T-helper 9 cell (primary cell): ENCODE results near the gene CCDC12.

Experiments used
- DNase-seq: peaks from one replicate; pipeline ENCODE4 v3.0.0-alpha.2; 2020

The CCDC12 gene

GRCh38 chr3:46955157-46955556 is 21.4 kb downstream of the CCDC12 start:
- DNase-seq: no peak

DNA sequence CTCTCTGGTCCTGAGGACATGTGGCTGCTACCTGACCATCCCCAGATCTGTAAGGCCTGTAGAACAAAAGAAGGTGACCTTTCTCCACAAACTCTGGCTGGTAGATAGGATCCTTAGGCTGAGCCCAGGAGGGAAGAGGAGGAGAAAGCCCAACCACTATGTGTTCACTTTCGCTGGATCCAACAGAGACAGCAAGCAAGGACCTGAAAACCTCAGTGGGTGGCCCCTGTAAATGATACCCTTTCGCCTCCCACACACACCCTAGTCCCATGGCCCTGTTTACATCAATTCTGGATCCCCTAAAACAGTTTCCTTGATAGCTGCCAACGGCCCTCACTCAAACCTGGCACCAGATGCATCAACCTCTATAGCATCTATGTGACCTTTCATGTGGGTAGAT is 22.4 kb downstream of the CCDC12 start:
- no peak for DNase-seq

DNA sequence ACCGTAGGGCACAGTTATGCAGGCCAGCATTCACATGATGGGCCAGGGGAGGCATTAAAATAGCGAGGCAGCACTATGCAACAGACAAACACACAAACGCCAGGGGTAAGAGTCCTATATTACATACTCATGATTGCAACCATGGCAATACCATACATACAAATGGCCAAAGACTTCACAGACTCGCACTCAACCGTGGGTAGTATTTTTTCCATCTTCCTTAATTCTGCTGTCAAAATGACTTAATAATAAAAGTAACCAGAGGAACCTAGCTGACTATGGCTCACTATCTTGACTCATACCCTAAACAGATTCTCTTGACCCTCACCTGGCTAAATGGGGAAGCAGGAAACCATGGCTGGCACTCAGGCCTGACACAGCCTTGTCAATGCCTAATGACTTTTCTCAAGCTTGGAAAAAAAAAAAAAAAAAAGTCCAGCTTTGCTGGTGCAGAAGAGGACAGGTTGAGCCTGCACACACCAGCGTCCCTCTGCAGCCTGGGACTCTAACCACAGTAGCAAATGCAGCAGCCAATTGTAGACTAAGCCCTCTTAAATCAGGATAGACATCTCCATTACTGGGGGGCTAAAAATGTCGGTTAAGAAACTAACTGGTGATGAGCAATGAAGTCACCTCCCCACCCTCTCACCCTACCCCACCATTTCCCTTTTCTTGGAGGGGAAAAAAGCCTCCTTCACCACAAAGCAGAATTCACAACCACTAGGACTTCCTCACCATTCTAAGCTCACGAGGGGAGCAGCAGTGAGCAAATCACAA is 23.1 kb downstream of the CCDC12 start:
- DNase-seq: no peak

GRCh38 chr3:46952813-46953212 is 23.7 kb downstream of the CCDC12 start:
- DNase-seq: no peak

- no peak for DNase-seq
Measured at GRCh38 chr3:46950650-46951241, 25.8 kb downstream of the CCDC12 start.

DNA sequence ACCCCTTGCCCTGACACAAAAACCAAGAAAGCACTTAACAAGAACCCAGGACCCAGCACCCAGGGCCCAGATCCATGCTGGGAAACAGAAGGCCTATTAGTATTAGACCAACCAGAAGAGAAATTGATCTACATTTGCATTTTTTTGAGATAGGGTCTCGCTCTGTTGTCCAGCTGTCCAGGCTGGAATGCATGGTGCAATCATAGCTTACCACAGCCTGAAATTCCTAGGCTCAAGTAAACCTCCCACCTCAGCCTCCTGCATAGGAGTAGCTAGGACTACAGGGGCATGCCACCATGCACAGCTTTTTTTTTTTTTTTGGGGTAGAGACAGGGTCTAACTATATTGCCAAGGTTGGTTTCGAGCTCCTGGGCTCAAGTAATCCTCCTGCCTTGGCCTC is 26.4 kb downstream of the CCDC12 start:
- no peak for DNase-seq

DNA sequence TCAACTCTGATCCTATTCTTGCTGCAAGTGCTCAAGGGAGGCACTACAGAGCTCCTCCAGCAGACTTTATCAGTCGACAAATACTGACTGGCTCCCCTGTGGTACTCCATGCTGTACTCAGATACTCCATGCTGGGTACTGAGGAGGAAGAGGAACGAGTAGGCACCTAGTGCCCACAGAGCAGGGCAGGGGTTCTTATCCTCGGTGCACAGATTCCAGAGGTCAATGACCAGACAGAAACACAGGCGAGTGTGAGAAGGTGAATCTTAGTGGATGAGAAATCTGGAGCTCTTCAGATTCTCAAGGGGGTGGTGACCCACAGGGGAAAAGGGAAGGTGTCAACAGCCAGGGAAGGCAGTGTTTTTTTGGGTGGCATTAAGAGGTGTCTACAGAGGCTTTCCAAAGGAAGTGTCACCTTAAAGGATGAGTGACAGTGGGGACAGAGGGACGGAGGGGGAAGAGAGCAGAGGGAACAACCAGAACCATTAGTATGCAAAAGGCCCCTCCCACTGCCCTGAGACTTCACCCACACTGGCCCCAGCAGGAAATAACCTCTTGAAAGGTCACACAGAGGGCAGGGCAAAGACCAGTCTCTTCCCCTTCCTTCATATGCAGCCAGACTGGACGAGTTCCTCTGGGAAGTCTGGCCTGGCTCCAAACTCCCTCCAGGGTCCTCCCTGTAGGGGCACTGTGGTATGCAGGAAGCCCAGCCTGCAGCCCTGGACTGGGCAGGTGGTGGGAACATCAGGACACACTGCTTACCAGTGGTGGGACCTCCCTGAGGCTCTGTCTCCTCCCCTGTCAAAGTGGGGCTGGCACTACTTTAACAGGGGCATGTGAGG is 27.5 kb downstream of the CCDC12 start:
- no peak for DNase-seq

DNA sequence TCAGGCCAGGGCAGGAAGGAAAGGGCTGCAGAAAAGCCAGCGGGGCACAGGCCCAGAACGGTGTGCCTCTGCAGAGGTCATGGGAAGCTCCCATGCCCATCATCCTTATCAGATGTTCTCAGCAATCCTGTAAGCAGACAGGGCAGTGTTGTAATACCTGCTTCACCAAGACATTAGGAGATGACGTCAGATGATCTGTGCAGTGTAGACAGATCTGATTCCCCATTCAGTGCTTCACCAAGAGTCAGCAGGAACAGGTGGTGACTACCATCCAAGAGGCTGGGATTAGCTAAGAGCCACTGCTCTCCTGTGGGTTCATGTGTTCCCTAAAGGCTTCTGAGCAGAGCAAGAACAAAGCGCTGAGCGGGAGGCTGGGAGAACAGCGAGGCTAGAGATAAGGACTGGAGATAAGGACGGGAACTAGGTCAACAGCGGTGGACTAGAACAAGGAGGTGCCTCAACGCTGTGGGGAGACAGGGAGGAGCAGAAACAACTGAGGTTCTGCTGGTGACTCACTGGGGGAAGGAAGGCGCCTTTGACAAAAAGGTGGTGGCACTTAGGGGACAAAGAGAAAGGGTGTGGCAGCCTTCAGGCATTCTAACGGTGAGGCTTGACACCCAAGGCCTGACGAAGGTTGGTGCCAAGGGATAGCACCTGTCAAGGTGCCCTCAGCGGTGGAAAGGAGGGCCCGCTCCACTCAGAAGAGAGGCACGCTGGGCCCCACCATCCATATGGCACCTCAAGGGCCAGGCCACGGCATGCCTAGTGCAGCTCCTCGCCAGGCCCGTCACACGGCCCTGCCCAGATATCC is 28.4 kb downstream of the CCDC12 start:
- DNase-seq: peak; percentile 70

- no peak for DNase-seq
Measured at GRCh38 chr3:46947546-46947901, 29.0 kb downstream of the CCDC12 start.

DNA sequence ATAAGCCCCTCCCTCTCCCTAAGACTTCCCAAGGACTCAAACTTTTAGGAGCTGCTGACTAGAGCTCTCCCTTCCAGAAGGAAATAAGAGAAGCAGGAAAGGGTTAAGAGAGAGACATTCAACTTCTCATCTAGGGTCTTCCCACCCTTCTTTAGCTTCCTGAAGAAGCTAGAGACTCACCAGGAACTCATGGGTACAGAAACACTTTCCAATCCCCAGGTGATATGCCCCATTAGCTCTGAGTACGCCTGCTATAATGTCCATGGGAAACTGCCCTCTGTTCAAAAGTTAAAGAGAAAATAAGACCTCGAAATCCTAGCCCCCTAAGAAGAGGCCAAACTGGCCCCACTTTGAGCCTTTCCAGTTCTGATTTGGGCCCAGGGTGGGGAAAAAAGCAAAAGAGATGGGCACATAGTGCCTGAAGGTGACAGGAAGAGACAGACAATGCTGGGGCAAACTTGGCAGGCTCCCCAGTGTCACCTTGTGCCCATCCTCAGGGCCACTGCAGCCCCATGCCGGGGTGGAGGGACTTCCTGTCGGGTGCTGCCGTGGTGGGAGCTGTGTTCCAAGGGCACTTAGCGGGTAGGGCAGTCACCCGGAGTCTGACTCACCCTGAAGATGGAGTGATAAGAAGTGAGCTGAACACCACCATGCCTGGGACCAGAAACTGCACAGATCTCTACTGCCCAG is 29.5 kb downstream of the CCDC12 start:
- DNase-seq: peak; percentile 73

- no peak for DNase-seq
Measured at GRCh38 chr3:46946416-46946815, 30.1 kb downstream of the CCDC12 start.

- DNase-seq: no peak
Measured at GRCh38 chr3:46944191-46944590, 32.4 kb downstream of the CCDC12 start.

DNA sequence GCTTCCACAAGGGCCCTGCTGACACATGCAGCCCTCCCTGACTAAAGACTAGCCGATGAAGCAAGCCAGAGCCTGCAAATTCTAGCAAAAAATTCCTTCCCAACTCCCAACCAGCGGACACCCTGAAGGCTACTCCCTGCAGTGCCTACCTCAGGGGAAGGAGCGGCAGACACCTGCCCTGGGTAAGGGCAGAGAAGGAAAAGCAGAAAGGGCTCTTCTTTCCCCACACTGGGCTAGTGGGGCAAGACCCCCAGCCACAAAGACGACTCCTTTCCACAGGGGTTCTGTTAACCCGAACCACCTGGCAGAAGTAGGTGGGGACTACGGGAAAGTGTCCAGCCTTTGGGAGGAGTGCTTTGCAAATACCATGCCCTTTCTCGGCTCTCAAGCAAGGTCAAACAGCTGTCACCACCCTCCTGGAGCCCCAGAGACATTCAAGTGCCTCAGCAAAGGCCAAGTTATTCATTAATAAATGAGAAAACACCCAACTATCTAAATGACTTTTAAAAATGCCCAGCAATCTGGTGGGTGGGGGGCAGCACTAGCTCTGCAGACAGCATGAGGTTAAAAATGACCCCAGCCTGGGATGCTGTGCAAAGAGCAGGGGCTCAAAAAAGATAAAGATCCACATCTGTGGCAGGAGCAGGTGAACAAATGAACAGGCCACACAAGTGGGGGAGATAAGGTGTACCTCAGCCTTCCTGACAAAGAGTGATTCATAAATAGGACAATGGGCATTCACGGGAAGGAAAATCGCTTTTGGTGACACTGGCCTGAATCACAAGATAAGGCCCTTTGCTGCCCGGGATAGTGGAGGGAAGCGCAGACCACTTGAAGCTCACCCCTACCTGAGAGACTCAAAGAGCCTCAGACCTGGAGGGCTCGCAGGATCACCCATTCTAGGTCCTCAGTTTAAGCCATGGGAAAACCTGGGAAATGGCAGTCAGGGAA is 33.0 kb downstream of the CCDC12 start:
- DNase-seq: no peak

GRCh38 chr3:46942481-46943236 is 33.9 kb downstream of the CCDC12 start:
- no peak for DNase-seq

DNA sequence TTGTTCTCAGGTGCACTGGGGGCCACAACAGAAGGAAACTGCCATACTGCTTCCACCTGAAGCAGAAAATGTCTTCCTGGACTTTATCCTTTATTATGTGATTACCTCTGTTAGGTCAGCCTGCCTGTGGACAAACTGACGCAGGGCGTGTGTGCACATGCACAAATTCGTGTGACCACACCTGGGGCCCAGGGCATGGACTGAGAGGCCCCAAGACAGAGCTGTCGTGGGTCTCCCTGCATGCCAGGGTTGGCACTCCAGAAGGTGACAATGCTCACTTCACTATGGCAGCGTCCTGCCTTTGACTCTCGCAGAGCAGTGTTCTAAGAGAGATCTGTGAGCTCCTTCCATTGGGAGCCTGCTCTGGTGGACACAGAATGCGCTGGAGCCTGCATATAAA is 34.5 kb downstream of the CCDC12 start:
- no peak for DNase-seq

- no peak for DNase-seq
Measured at GRCh38 chr3:46939578-46940445, 36.7 kb downstream of the CCDC12 start.

DNA sequence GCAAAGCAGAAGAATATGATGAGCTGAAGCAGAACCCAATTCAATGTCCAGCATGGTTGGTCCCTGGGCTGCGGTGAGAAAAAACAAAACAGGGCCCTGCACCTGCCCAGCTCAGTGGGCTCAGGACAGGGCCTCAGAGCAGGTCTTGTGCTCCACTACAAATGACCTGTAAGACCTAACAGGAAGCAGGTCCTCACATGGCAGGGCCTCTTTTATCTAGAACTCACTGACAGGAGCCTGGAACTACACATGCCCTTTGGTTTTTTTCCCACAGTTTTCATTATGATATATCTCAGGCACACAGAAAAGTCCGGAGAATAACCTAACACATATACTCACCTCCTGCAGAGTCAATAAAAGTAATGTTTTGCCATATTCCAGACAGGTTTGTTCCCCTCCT is 38.4 kb downstream of the CCDC12 start:
- no peak for DNase-seq

- DNase-seq: no peak
Measured at GRCh38 chr3:46936733-46937250, 39.8 kb downstream of the CCDC12 start.

DNA sequence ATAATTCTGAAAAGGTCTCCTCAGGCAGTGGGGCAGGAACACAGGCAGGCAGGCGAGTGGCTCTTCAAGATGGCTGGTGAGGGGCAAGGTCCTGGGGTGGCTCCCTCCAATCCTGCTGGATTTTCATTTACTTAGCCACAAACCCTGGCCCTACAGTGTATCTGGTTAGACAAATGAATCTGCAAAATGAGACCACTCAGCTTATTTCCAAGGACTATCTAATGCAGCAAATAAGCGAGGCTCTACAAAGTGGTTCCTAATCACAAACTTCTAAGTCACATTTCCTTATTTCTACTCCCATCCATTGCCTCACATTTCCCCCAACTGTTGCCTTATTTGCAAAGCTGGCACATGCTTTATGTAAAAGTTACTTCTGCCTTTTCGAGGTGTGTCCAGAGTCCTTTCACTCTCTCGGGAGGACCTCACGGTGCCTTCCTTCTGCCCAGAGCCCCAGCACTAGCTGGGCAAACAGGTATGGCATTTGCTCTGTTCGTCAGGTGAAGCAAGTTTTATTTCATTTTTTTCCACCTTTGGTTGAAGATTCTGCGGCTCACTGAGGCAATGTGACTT is 40.5 kb downstream of the CCDC12 start:
- no peak for DNase-seq
